Tibial nerve (tissue), 4 donors: ENCODE results near the gene IL31. TPM values are rescaled to one million over a fixed set of nuclear protein-coding genes. Genes with fewer than 3 reads are reported as not detected.

ENCODE experiments used
- DNase-seq, 2 donors: peaks; one replicate each; pipeline ENCODE4 v3.0.0-alpha.2; 2019; ENCODE audit warnings: low spot score in 2 of 2
- H3K27ac ChIP-seq, 4 donors: fragments of 200-600 bp; sonication (generic) in 3 of 4; one replicate each; pipeline ENCODE4 v1.5.1; 2017 to 2019; ENCODE audit warnings: mild to moderate bottlenecking in 1 of 4
- H3K27me3 ChIP-seq, 2 donors: fragments of 200-600 bp; sonication (generic) in 1 of 2; one replicate each; pipeline versions ENCODE4 v1.5.1 to v1.6.0; 2017 to 2019
- H3K36me3 ChIP-seq, 3 donors: fragments of 200-600 bp; sonication (generic); one replicate each; pipeline ENCODE4 v1.5.1; 2018 to 2019
- H3K4me1 ChIP-seq, 4 donors: fragments of 200-600 bp; sonication (generic) in 3 of 4; one replicate each; pipeline ENCODE4 v1.5.1; 2017 to 2019
- H3K4me3 ChIP-seq, 4 donors: fragments of 200-600 bp; sonication (generic) in 3 of 4; one replicate each; pipeline ENCODE4 v1.5.1; 2017 to 2019; ENCODE audit warnings: mild to moderate bottlenecking in 1 of 4, moderate library complexity in 1 of 4
- H3K9me3 ChIP-seq, 4 donors: fragments of 200-600 bp; sonication (generic) in 3 of 4; one replicate each; pipeline ENCODE4 v1.5.1; 2017 to 2019
- CTCF ChIP-seq, 5 experiments: fragments of 200-600 bp in 3 of 5; fragments of 450-650 bp in 2 of 5; sonication (generic) in 3 of 5; IDR thresholded peaks; one replicate each; pipeline ENCODE4 v1.5.1; 2016 to 2019; ENCODE audit warnings: antibody characterized with exemption in 5 of 5, mild to moderate bottlenecking in 3 of 5, moderate library complexity in 2 of 5
- EP300 ChIP-seq, 2 donors: sonication (generic); formaldehyde crosslinking; IDR thresholded peaks; one replicate each; pipeline ENCODE4 v1.6.1; 2017; ENCODE audit warnings: antibody characterized with exemption in 2 of 2, mild to moderate bottlenecking in 1 of 2
- POLR2A ChIP-seq, 2 donors: fragments of 450-650 bp; IDR thresholded peaks; one replicate each; pipeline ENCODE4 v1.6.1; 2017; ENCODE audit warnings: antibody characterized with exemption in 2 of 2, mild to moderate bottlenecking in 2 of 2, moderate library complexity in 2 of 2
- WGBS, 2 donors: methylation state at CpG; one replicate each; pipeline ENCODE4 v1.1.5; 2018; 5-methylcytosine and 5-hydroxymethylcytosine counted together
- total RNA-seq, 4 donors: library from RNA; depleted of rRNA; stranded (reverse); fragments of >200 nt; gene quantifications; one replicate each; pipeline ENCODE4 v1.1.0, GENCODE V29; 2016

IL31 gene
- total RNA-seq, 4 donors from 2014 or later: not detected

GRCh38 chr12:122199484-122200355 lies 25.7 kb upstream of the IL31 start:
- no peak overlapping the region for H3K4me3 ChIP-seq
- no peaks in the 10 kb centered on the region for H3K36me3 ChIP-seq
- no peak for DNase-seq
- WGBS, 2 donors: 83 to 87% methylated on average over 29 of the region's 29 CpGs
- peaks cover 10 to 68% of the 10 kb centered on the region in 2 donors for H3K27me3 ChIP-seq
- H3K27ac ChIP-seq: no peak overlapping the region
- TF ChIP-seq EP300 (IDR thresholded peaks at IDR 0.05) (no peak), CTCF (IDR thresholded peaks at IDR 0.05) (no peak), POLR2A (IDR thresholded peaks at IDR 0.05) (no peak)
- peaks cover 0 to 22% (median 10%) of the 10 kb centered on the region in 4 donors for H3K4me1 ChIP-seq
- H3K9me3 ChIP-seq: peaks cover 0 to 10% (median under 1%) of the 10 kb centered on the region in 4 donors

DNA sequence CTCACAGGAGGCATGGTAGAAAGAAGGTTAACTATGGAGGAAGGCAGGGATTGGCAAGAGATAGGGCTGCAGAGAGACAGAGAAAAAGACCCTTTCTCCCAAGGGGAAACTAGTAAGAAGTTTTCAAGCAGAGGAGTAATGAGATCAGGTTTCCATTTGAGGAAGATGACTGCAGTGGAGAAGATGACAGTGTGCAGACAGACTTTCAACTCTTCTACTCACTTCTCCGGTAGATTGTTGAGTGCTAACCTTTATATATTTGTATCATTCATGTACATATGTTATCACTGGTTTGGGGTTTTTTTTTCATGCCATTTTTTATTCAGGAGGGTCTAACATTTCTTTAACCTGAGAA lies 23.6 kb upstream of the IL31 start:
- Histone ChIP-seq H3K9me3 (peaks cover 0 to 14% (median 1%) of the 10 kb centered on the region in 4 donors), H3K4me3 (no peak overlapping the region), H3K27me3 (peaks cover 7 to 49% of the 10 kb centered on the region in 2 donors), H3K36me3 (no peaks in the 10 kb centered on the region), H3K4me1 (peaks cover 0 to under 1% (median 0%) of the 10 kb centered on the region in 4 donors), H3K27ac (no peak overlapping the region)
- TF ChIP-seq POLR2A (IDR thresholded peaks at IDR 0.05) (no peak), EP300 (IDR thresholded peaks at IDR 0.05) (no peak), CTCF (IDR thresholded peaks at IDR 0.05) (no peak)
- DNase-seq: no peak
- 67 to 72% methylated on average over 1 of the region's 1 CpG for WGBS, 2 donors

GRCh38 chr12:122195405-122195804 lies 21.4 kb upstream of the IL31 start:
- Histone ChIP-seq H3K27me3 (peaks cover 0 to 28% of the 10 kb centered on the region in 2 donors), H3K9me3 (peaks cover 0 to 14% (median 1%) of the 10 kb centered on the region in 4 donors), H3K4me3 (no peak overlapping the region), H3K36me3 (no peaks in the 10 kb centered on the region), H3K27ac (no peak overlapping the region), H3K4me1 (no peaks in the 10 kb centered on the region)
- TF ChIP-seq POLR2A (IDR thresholded peaks at IDR 0.05): no peak
- TF ChIP-seq CTCF (IDR thresholded peaks at IDR 0.05): no peak
- 80 to 94% methylated on average over 4 of the region's 4 CpGs for WGBS, 2 donors
- no peak for DNase-seq

DNA sequence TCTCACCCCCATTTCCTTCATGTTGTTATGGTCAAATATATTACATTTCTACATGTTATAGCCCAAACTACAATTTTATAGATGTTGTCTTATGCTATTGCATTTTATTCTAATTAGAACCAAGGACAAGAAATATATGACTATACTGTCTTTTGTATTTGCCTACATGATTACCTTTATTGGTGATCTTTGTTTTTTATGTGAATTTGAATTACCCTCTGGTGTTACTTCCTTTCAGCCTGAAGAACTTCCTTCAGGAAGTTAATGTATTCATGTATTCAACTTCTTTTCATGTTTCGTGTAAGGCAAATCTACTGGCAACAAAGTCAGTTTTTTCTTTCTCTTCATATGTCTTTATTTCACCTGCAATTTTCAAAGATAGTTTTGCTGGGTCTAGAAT lies 20.8 kb upstream of the IL31 start:
- TF ChIP-seq EP300 (IDR thresholded peaks at IDR 0.05) (no peak), POLR2A (IDR thresholded peaks at IDR 0.05) (no peak), CTCF (IDR thresholded peaks at IDR 0.05) (no peak)
- Histone ChIP-seq H3K27me3 (peaks cover 0 to 27% of the 10 kb centered on the region in 2 donors), H3K4me3 (no peak overlapping the region), H3K9me3 (peaks cover 0 to 14% (median 1%) of the 10 kb centered on the region in 4 donors), H3K4me1 (no peaks in the 10 kb centered on the region), H3K27ac (no peak overlapping the region), H3K36me3 (no peaks in the 10 kb centered on the region)
- WGBS, 2 donors: 79 to 90% methylated on average over 1 of the region's 1 CpG
- DNase-seq: no peak

- no peaks in the 10 kb centered on the region for H3K36me3 ChIP-seq
- peaks cover 0 to 20% of the 10 kb centered on the region in 2 donors for H3K27me3 ChIP-seq
- 78 to 85% methylated on average over 11 of the region's 11 CpGs for WGBS, 2 donors
- H3K9me3 ChIP-seq: peaks cover 0 to 14% (median 1%) of the 10 kb centered on the region in 4 donors
- no peak for DNase-seq
- no peaks in the 10 kb centered on the region for H3K4me1 ChIP-seq
- no peak overlapping the region for H3K4me3 ChIP-seq
- TF ChIP-seq EP300 (IDR thresholded peaks at IDR 0.05): no peak
- TF ChIP-seq CTCF (IDR thresholded peaks at IDR 0.05): no peak
- TF ChIP-seq POLR2A (IDR thresholded peaks at IDR 0.05): no peak
- H3K27ac ChIP-seq: no peak overlapping the region
Measured at GRCh38 chr12:122192441-122192840, 18.4 kb upstream of the IL31 start.
